ENCODE results near the gene CBX4.

CBX4 gene

GRCh38 chr17:79842656-79843473, 3.6 kb upstream of the CBX4 start:
- no peak for DNase-seq (ENCODE audit: low read depth in 3 of 3, low spot score in 1 of 3)

GRCh38 chr17:79842136-79842655, 3.0 kb upstream of the CBX4 start:
- DNase-seq (ENCODE audit: low read depth in 3 of 3, low spot score in 1 of 3), result no peak

- no peak for DNase-seq (ENCODE audit: low read depth in 3 of 3, low spot score in 1 of 3)
Observed at GRCh38 chr17:79841369-79842135, 2.3 kb upstream of the CBX4 start.

GRCh38 chr17:79840989-79841286, 1.7 kb upstream of the CBX4 start:
- DNase-seq (ENCODE audit: low read depth in 3 of 3, low spot score in 1 of 3), result no peak

- no peak for DNase-seq (ENCODE audit: low read depth in 3 of 3, low spot score in 1 of 3)
Observed at GRCh38 chr17:79840269-79840988, 1.2 kb upstream of the CBX4 start.

- no peak for DNase-seq (ENCODE audit: low read depth in 3 of 3, low spot score in 1 of 3)
Observed at GRCh38 chr17:79838522-79839274, 542 bp downstream of the CBX4 start.

- no peak for DNase-seq (ENCODE audit: low read depth in 3 of 3, low spot score in 1 of 3)
Observed at GRCh38 chr17:79837888-79838521, 1.2 kb downstream of the CBX4 start.

GRCh38 chr17:79836972-79837887, 2.0 kb downstream of the CBX4 start:
- DNase-seq (ENCODE audit: low read depth in 3 of 3, low spot score in 1 of 3), result no peak

- no peak for DNase-seq (ENCODE audit: low read depth in 3 of 3, low spot score in 1 of 3)
Observed at GRCh38 chr17:79836510-79836971, 2.7 kb downstream of the CBX4 start.

GRCh38 chr17:79835953-79836509, 3.2 kb downstream of the CBX4 start:
- no peak for DNase-seq (ENCODE audit: low read depth in 3 of 3, low spot score in 1 of 3)

- no peak for DNase-seq (ENCODE audit: low read depth in 3 of 3, low spot score in 1 of 3)
Observed at GRCh38 chr17:79835470-79835899, 3.8 kb downstream of the CBX4 start.

GRCh38 chr17:79834565-79835469, 4.4 kb downstream of the CBX4 start:
- no peak for DNase-seq (ENCODE audit: low read depth in 3 of 3, low spot score in 1 of 3)

- no peak for DNase-seq (ENCODE audit: low read depth in 3 of 3, low spot score in 1 of 3)
Observed at GRCh38 chr17:79833744-79834564, 5.3 kb downstream of the CBX4 start.

- no peak for DNase-seq (ENCODE audit: low read depth in 3 of 3, low spot score in 1 of 3)
Observed at GRCh38 chr17:79833110-79833450, 6.2 kb downstream of the CBX4 start.

- DNase-seq (ENCODE audit: low read depth in 3 of 3, low spot score in 1 of 3), result no peak
Observed at GRCh38 chr17:79832218-79833109, 6.8 kb downstream of the CBX4 start.

Measured in stimulated activated CD4-positive, alpha-beta T cell treated with anti-CD3 and anti-CD28 coated beads, TNF-alpha, amount 100 ng/mL, for 1 hour (primary cell).